Neuronal stem cell (in vitro differentiated cells): ENCODE results near the gene AFF3.
A peak's percentile ranks its signal among the peaks of the same experiment; 100 is the strongest.

Source experiments
- DNase-seq: peaks from one replicate; pipeline ENCODE4 v3.0.0-alpha.2; 2013; ENCODE audit warnings: low spot score
- H2AFZ ChIP-seq: one replicate; pipeline ENCODE4 v1.6.1; 2013; ENCODE audit warnings: mild to moderate bottlenecking, low read length, inconsistent platforms
- H2AK5ac ChIP-seq: 2 replicates; pipeline ENCODE4 v1.6.1; 2013; ENCODE audit warnings: low read depth, mild to moderate bottlenecking, inconsistent platforms, low read length, moderate library complexity, mixed read lengths
- H2BK120ac ChIP-seq: 2 replicates; pipeline ENCODE4 v1.6.1; 2013; ENCODE audit warnings: low read depth, mild to moderate bottlenecking, inconsistent platforms, low read length, moderate library complexity, mixed read lengths
- H2BK12ac ChIP-seq: one replicate; pipeline ENCODE4 v1.6.1; 2013; ENCODE audit warnings: low read length, inconsistent platforms
- H2BK15ac ChIP-seq: 2 replicates; pipeline ENCODE4 v1.6.1; 2013; ENCODE audit warnings: mild to moderate bottlenecking, low read length, inconsistent platforms, mixed read lengths
- H2BK5ac ChIP-seq: one replicate; pipeline ENCODE4 v1.6.1; 2013; ENCODE audit warnings: inconsistent platforms, mild to moderate bottlenecking, low read length, moderate library complexity
- H3K14ac ChIP-seq: one replicate; pipeline ENCODE4 v1.6.1; 2013; ENCODE audit warnings: low read length, inconsistent platforms
- H3K18ac ChIP-seq: 2 replicates; pipeline ENCODE4 v1.6.1; 2013; ENCODE audit warnings: low read length, inconsistent platforms
- H3K23ac ChIP-seq: 2 replicates; pipeline ENCODE4 v1.6.1; 2013; ENCODE audit warnings: low read depth, mild to moderate bottlenecking, mixed read lengths, low read length, inconsistent platforms; ENCODE audit not compliant: poor library complexity
- H3K27ac ChIP-seq: replicated peaks from 3 replicates; pipeline ENCODE4 v1.5.1; 2013; ENCODE audit warnings: low read length, inconsistent platforms
- H3K27me3 ChIP-seq, 3 experiments: 2 replicates each; pipeline ENCODE4 v1.6.1; 2013; ENCODE audit warnings: low read length in 3 of 3, mild to moderate bottlenecking in 2 of 3, inconsistent platforms in 1 of 3, low read depth in 1 of 3, mixed read lengths in 1 of 3, moderate library complexity in 1 of 3; ENCODE audit not compliant: control insufficient read depth in 3 of 3, insufficient read depth in 3 of 3
- H3K36me3 ChIP-seq, 2 donors: replicated peaks in 1 of 2; 2 replicates each; pipeline ENCODE4 v1.6.1; 2013; ENCODE audit warnings: low read length in 2 of 2; ENCODE audit not compliant: control insufficient read depth in 2 of 2, insufficient read depth in 2 of 2
- H3K4ac ChIP-seq: 2 replicates; pipeline ENCODE4 v1.6.1; 2013; ENCODE audit warnings: inconsistent platforms, mild to moderate bottlenecking, low read length, moderate library complexity
- H3K4me1 ChIP-seq, 2 donors: 1 replicate in 1 of 2; 2 replicates in 1 of 2; pipeline ENCODE4 v1.6.1; 2013; ENCODE audit warnings: low read length in 2 of 2, low read depth in 1 of 2; ENCODE audit not compliant: control insufficient read depth in 2 of 2, insufficient read depth in 1 of 2
- H3K4me2 ChIP-seq: one replicate; pipeline ENCODE4 v1.6.1; 2013; ENCODE audit warnings: mild to moderate bottlenecking, low read length, inconsistent platforms; ENCODE audit not compliant: insufficient read depth, poor library complexity, severe bottlenecking
- H3K4me3 ChIP-seq, 2 donors: 2 replicates each; pipeline ENCODE4 v1.5.1; 2013; ENCODE audit warnings: low read length in 2 of 2, mild to moderate bottlenecking in 2 of 2, inconsistent platforms in 1 of 2, moderate library complexity in 1 of 2
- H3K79me1 ChIP-seq: one replicate; pipeline ENCODE4 v1.6.1; 2013; ENCODE audit warnings: low read depth, mild to moderate bottlenecking, inconsistent platforms, low read length, moderate library complexity
- H3K9ac ChIP-seq: one replicate; pipeline ENCODE4 v1.6.1; 2013; ENCODE audit warnings: mild to moderate bottlenecking, low read depth, low read length, inconsistent platforms; ENCODE audit not compliant: poor library complexity
- H3K9me3 ChIP-seq, 2 donors: replicated peaks in 1 of 2; 2 replicates each; pipeline versions ENCODE3 to v1.6.1; 2013; ENCODE audit warnings: low read length in 2 of 2, mild to moderate bottlenecking in 2 of 2, inconsistent platforms in 1 of 2, low read depth in 1 of 2, mixed read lengths in 1 of 2, moderate library complexity in 1 of 2; ENCODE audit not compliant: control insufficient read depth in 2 of 2, insufficient read depth in 1 of 2
- H4K8ac ChIP-seq: one replicate; pipeline ENCODE4 v1.6.1; 2013; ENCODE audit warnings: low read depth, mild to moderate bottlenecking, inconsistent platforms, low read length, moderate library complexity
- H4K91ac ChIP-seq: one replicate; pipeline ENCODE4 v1.6.1; 2013; ENCODE audit warnings: low read length, low read depth, mild to moderate bottlenecking, inconsistent platforms; ENCODE audit not compliant: poor library complexity
- WGBS, 2 donors: extraction: QIAGEN DNeasy Blood & Tissue Kit; methylation state at CpG; one replicate each; pipeline ENCODE4 v1.1.7; 2013; ENCODE audit warnings: missing lambda C conversion rate in 2 of 2, mixed read lengths in 1 of 2; ENCODE audit not compliant: insufficient read length in 2 of 2, insufficient replicate concordance in 1 of 2; ENCODE audit errors: extremely low coverage in 2 of 2; 5-methylcytosine and 5-hydroxymethylcytosine counted together

Gene AFF3

DNA sequence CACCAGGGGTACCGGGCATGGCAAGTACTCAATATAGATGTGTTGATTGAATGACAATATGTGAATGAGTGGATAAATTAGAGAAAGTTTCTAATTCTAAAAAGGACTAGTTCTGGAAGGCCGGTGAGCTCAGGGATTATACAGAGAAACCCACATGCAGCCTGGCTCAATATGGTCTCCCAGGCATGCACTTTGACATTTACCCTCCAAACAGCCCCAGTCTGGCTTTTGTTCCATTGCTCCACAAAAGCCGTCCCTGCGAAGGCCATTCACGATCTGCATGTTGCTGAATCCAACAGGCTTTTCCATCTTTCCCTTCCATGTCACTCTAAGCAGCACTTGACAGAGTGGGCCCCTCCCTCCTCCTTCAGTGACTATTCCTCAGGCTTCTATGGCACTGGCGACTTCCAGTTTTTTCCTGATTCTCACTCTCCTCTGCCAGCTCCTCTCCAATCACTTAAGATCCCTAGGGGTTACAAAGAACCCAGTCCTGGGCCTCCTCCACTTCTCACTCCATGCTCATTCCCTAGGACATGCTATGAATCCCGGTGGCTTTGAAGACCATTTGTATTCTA, 266.7 kb downstream of the AFF3 start:
- Histone ChIP-seq H2BK120ac (no peak overlapping the region), H3K4me3 (no peak overlapping the region), H3K9me3 (no peaks in the 10 kb centered on the region), H3K4me2 (no peak overlapping the region), H3K79me1 (no peaks in the 10 kb centered on the region), H3K27ac (no peak overlapping the region), H3K4me1 (peaks cover 6 to 22% of the 10 kb centered on the region in 2 donors), H2BK15ac (no peak overlapping the region), H2AK5ac (no peak overlapping the region), H2BK5ac (no peak overlapping the region), H3K4ac (no peak overlapping the region), H3K27me3 (no peaks in the 10 kb centered on the region), H3K23ac (no peak overlapping the region), H2AFZ (peak overlapping the region; percentile 14), H3K9ac (no peak overlapping the region), H3K36me3 (no peaks in the 10 kb centered on the region), H4K8ac (no peak overlapping the region), H3K14ac (no peak overlapping the region), H4K91ac (no peak overlapping the region), H2BK12ac (no peak overlapping the region), H3K18ac (no peak overlapping the region)
- DNase-seq, result no peak
- no CpG with 5 or more reads among the region's 7 CpGs for WGBS, 2 donors

DNA sequence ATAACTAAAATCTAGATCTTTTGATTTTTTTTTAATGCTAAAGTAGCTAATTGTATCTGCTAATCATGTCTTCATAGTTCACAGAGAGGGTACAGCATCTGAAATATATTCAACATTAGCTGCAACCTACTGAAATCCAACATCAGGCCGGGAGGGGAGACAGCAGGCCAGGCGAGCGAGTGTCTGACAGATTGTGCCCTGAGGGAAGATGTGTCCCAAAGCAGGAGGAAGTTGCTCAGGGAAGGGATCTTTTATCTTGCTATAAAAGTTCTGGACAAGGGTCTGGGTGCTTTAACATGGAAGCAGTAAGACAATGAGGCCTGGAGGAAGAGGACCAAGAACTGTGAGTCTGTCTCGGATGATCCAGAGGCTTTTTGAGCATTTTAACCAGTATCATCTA, 274.1 kb downstream of the AFF3 start:
- H3K4ac ChIP-seq, result no peak overlapping the region
- no peak overlapping the region for H2BK5ac ChIP-seq
- no CpG with 5 or more reads among the region's 4 CpGs for WGBS, 2 donors
- H2BK120ac ChIP-seq, result no peak overlapping the region
- no peaks in the 10 kb centered on the region for H3K79me1 ChIP-seq
- no peak for DNase-seq
- H3K27ac ChIP-seq, result no peak overlapping the region
- no peak overlapping the region for H3K18ac ChIP-seq
- no peaks in the 10 kb centered on the region for H3K27me3 ChIP-seq
- peaks cover 0 to 2% of the 10 kb centered on the region in 2 donors for H3K9me3 ChIP-seq
- H4K91ac ChIP-seq, result no peak overlapping the region
- H3K4me1 ChIP-seq, result peaks cover 3 to 10% of the 10 kb centered on the region in 2 donors
- H2BK15ac ChIP-seq, result no peak overlapping the region
- no peak overlapping the region for H3K4me3 ChIP-seq
- H2AFZ ChIP-seq, result peak overlapping the region; percentile 32
- no peak overlapping the region for H3K9ac ChIP-seq
- H2BK12ac ChIP-seq, result no peak overlapping the region
- H2AK5ac ChIP-seq, result no peak overlapping the region
- no peak overlapping the region for H4K8ac ChIP-seq
- H3K36me3 ChIP-seq, result no peaks in the 10 kb centered on the region
- H3K23ac ChIP-seq, result no peak overlapping the region
- no peak overlapping the region for H3K14ac ChIP-seq
- no peak overlapping the region for H3K4me2 ChIP-seq

DNA sequence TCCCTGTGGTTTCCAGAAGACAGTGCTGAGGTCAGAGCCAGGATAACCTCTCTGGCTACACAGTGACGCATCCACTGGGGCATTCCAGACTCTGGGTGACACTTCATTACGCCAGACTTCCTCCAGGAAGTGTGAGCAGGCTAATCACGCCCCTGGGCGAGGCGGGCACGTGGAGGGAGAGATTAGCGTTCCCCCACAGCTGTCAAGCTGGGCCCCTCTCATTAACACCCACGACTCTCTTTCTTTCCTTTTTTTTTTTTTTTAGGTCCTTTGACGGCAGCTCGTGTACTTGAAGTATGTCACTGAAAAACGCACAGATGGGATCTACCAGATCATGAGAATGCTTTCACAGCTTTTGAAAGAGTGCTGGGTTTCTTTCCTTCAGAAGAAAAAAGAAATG, 274.6 kb downstream of the AFF3 start:
- no peak overlapping the region for H2AFZ ChIP-seq
- H4K91ac ChIP-seq, result no peak overlapping the region
- H3K79me1 ChIP-seq, result no peaks in the 10 kb centered on the region
- no peak overlapping the region for H3K27ac ChIP-seq
- no peak overlapping the region for H3K4ac ChIP-seq
- no peak overlapping the region for H2BK5ac ChIP-seq
- peak overlapping the region; percentile 26 for H4K8ac ChIP-seq
- peaks cover 3 to 10% of the 10 kb centered on the region in 2 donors for H3K4me1 ChIP-seq
- no peak for DNase-seq
- no peak overlapping the region for H3K9ac ChIP-seq
- no CpG with 5 or more reads among the region's 11 CpGs for WGBS, 2 donors
- no peak overlapping the region for H2BK120ac ChIP-seq
- no peak overlapping the region for H3K14ac ChIP-seq
- H3K4me3 ChIP-seq, result no peak overlapping the region
- no peaks in the 10 kb centered on the region for H3K27me3 ChIP-seq
- no peak overlapping the region for H3K18ac ChIP-seq
- no peaks in the 10 kb centered on the region for H3K36me3 ChIP-seq
- no peak overlapping the region for H2BK12ac ChIP-seq
- no peak overlapping the region for H2BK15ac ChIP-seq
- no peak overlapping the region for H2AK5ac ChIP-seq
- H3K4me2 ChIP-seq, result no peak overlapping the region
- H3K9me3 ChIP-seq, result peaks cover 0 to 2% of the 10 kb centered on the region in 2 donors
- H3K23ac ChIP-seq, result no peak overlapping the region

DNA sequence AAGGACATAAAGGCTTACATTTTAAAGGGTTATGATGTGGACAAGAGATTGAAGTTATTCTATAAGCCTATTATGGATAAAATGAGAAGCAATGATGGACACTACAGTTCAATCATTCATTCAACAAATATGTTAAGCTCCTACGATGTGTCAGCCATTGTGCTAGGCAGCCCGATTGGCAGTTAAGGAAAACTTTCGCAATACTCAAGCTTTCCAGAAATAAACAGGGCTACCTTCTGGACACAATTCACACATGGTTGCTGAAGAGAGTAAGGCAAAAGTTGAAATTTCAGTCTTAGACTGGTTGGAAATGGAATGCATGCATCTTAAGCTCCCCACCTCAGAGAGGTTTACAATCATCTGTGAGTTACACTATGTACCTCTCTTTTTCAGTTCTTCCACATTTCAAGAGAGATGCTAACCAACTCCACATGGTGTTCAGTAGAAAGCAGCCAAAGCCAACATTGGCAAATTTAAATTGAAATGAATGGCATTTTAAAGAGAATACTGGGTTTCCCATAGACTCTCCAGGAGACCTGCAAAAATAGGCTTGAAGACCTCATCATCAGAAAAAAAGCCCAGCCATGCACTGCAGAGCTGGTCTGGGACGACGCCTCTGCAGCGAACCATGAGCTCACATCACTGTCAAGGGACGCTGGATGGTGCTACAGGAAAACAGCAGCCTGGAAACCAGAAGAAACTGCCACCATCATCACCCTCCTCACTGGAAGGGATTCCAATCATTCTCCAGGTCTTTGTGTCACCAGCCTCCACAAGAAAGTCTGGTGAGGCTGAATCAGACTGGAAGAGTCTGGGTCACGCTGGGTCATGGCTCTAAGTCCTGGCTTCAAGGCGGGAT, 276.3 kb downstream of the AFF3 start:
- no peak overlapping the region for H3K4me2 ChIP-seq
- no peak overlapping the region for H3K4ac ChIP-seq
- H3K9me3 ChIP-seq, result peaks cover 0 to 2% of the 10 kb centered on the region in 2 donors
- H3K14ac ChIP-seq, result no peak overlapping the region
- H2BK5ac ChIP-seq, result no peak overlapping the region
- H3K23ac ChIP-seq, result no peak overlapping the region
- H3K79me1 ChIP-seq, result no peaks in the 10 kb centered on the region
- no peak overlapping the region for H3K27ac ChIP-seq
- no peak for DNase-seq
- no peak overlapping the region for H2BK15ac ChIP-seq
- no peak overlapping the region for H4K8ac ChIP-seq
- peaks cover 3 to 10% of the 10 kb centered on the region in 2 donors for H3K4me1 ChIP-seq
- no peak overlapping the region for H3K18ac ChIP-seq
- H3K9ac ChIP-seq, result no peak overlapping the region
- H2BK120ac ChIP-seq, result no peak overlapping the region
- WGBS, 2 donors, result no CpG with 5 or more reads among the region's 9 CpGs
- H2BK12ac ChIP-seq, result no peak overlapping the region
- no peak overlapping the region for H2AFZ ChIP-seq
- H3K4me3 ChIP-seq, result no peak overlapping the region
- H4K91ac ChIP-seq, result no peak overlapping the region
- H3K27me3 ChIP-seq, result no peaks in the 10 kb centered on the region
- no peaks in the 10 kb centered on the region for H3K36me3 ChIP-seq
- H2AK5ac ChIP-seq, result no peak overlapping the region
